ENCODE results near the gene CHML. TPM values are rescaled to one million over a fixed set of nuclear protein-coding genes. Genes with fewer than 3 reads are reported as not detected.

The CHML gene
- total RNA-seq (2013; cell fraction: nucleolus; rRNA removed): 15.8 and 16.2 TPM in 2 replicates
- 9.6 TPM in 2 replicates for total RNA-seq (2014; rRNA removed)
- total RNA-seq (2014; rRNA removed; fragmentation: Illumina TruSeq; extraction: Trizol): 13.5 and 13.8 TPM in 2 replicates
- total RNA-seq (2021): 12.4 and 15.5 TPM in 2 replicates
- 2.4 TPM for polyA plus RNA-seq (2011; ENCODE audit: low read depth)
- polyA plus RNA-seq (2011; rRNA removed): 2.8 and 4.0 TPM in 2 replicates
- polyA plus RNA-seq (2011; cell fraction: cytosol; rRNA removed): 1.1 and 1.2 TPM in 2 replicates
- 2.7 and 3.0 TPM in 2 replicates for polyA plus RNA-seq (2011; cell fraction: nucleus; rRNA removed)
- polyA plus RNA-seq (2012): 4.5 and 5.0 TPM in 2 replicates
- 9.8 and 11.6 TPM in 2 replicates for polyA plus RNA-seq (2014; fragmentation: Illumina TruSeq; extraction: Trizol)
- polyA plus RNA-seq (2014; fragmentation: Nextera tagmentation; extraction: Ambion mirVana): 1 to 10 TPM; 2.0 to 2.4 TPM
- polyA plus RNA-seq (2014; rRNA removed): 5.3 and 5.4 TPM in 2 replicates
- 1 to 10 TPM; 2.8 to 6.6 TPM for polyA plus RNA-seq (2016; fragmentation: Nextera tagmentation; extraction: Ambion mirVana)
- 4.1 and 10.2 TPM in 2 replicates for polyA minus RNA-seq (2011; rRNA and poly(A)+ RNA removed)
- 1.2 and 2.1 TPM in 2 replicates for polyA minus RNA-seq (2011; cell fraction: cytosol; rRNA and poly(A)+ RNA removed)
- polyA minus RNA-seq (2011; cell fraction: nucleus; rRNA and poly(A)+ RNA removed): 2.2 and 2.7 TPM in 2 replicates
- Bru-seq, nascent RNA: percentile 70 among the genes with signal in this experiment
- BruChase-seq, experiment 1, labeled RNA remaining after a 6-hour chase: percentile 78 among the genes with signal in this experiment
- percentile 79 among the genes with signal in this experiment for BruChase-seq, experiment 2, labeled RNA remaining after a 2-hour chase
- long read RNA-seq, experiment 1: 0 reads
- long read RNA-seq, experiment 2, partial matches to known transcripts: 0 of 5 reads
- long read RNA-seq, experiment 2, other reads (novel, unspliced or antisense): 5 of 5 reads

GRCh38 chr1:241640149-241640866 is at the start of gene CHML, which contains the start of gene OPN3:
TSS of gene CHML (minus strand) at chr1:241640369. CDS start at chr1:241635766, 4,603 bp downstream.
TSS of gene OPN3 (minus strand) at chr1:241640369. CDS start at chr1:241640254, 115 bp downstream.
- no TSS peak for BruUV-seq (replicated peaks)
- Histone ChIP-seq H3K27me3 (replicated peaks in 1 of 2; ENCODE audit: control insufficient read depth in 2 of 2, insufficient read depth in 2 of 2, low read length in 1 of 2) (no peaks in the 10 kb centered on the region), H3K9ac (ENCODE audit: control insufficient read depth, insufficient read depth, low read length) (peak within 1 kb of the TSS; percentile 85), H3K27ac (ENCODE audit: control insufficient read depth, insufficient read depth) (peak within 1 kb of the TSS; percentile 75), H4K20me1 (ENCODE audit: control insufficient read depth, insufficient read depth) (no peaks in the 10 kb centered on the region), H3K4me1 (ENCODE audit: control insufficient read depth, insufficient read depth, low read length) (peaks cover 10% of the 10 kb centered on the region), H3K9me3 (replicated peaks; ENCODE audit: control insufficient read depth, insufficient read depth, low read length) (no peaks in the 10 kb centered on the region; the same call in 2 of the 3 replicates), H3K4me3 (peak within 1 kb of the TSS; percentile 94), H3K79me2 (ENCODE audit: control insufficient read depth, insufficient read depth, low read length) (peaks cover 38% of the 10 kb centered on the region), H3K4me2 (ENCODE audit: control insufficient read depth, insufficient read depth) (peak within 1 kb of the TSS; percentile 87), H2AFZ (ENCODE audit: control insufficient read depth, low read depth, low read length) (peak within 1 kb of the TSS; percentile 95), H3K36me3 (ENCODE audit: control insufficient read depth in 2 of 2, insufficient read depth in 2 of 2, low read length in 1 of 2) (no peaks in the 10 kb centered on the region)
- ATAC-seq (peak; percentile 96), DNase-seq (ENCODE audit: low read depth, low spot score) (no peak), FAIRE-seq (no peak)
- POLR2A ChIA-PET: interaction anchor here (0.5 kb wide), 1 partner anchor 169 kb away, joined by 3 read pairs; no protein-coding TSS in a partner anchor
- SMC1A ChIA-PET (ENCODE audit: uncharacterized antibody, unreplicated experiment): no interaction called here
- WGBS (ENCODE audit: insufficient coverage, insufficient replicate concordance, low lambda C conversion rate, missing lambda C conversion rate): 8% methylated on average over 27 of the region's 81 CpGs
- RAD21 ChIA-PET (ENCODE audit: unreplicated experiment): no interaction called here
- in situ Hi-C loops (cut with MboI): no loop called here
- intact Hi-C loops (cut with micrococcal nuclease; ENCODE audit: unreplicated experiment): no loop called here
- CTCF ChIA-PET: interaction anchor here (0.7 to 0.9 kb wide), 3 partner anchors 13 to 208 kb away, joined by 3 to 5 read pairs (median 3); partner anchors contain the start of gene EXO1
- peak; percentile 69; the same call in 1 of the 2 replicates for TF ChIP-seq POLR2AphosphoS5 (IDR thresholded peaks at IDR 0.05; ENCODE audit: low read length)
- TF ChIP-seq RUNX3 (IDR thresholded peaks at IDR 0.05; ENCODE audit: low read length): 0 out of 2 replicates have a peak, but pooled peaks have one; percentile 35
- no peak for TF ChIP-seq SRF (IDR thresholded peaks at IDR 0.05; ENCODE audit: low read depth in 2 of 2, low read length in 2 of 2)
- no peak for TF ChIP-seq PRDM15 (CRISPR knock-in tag; IDR thresholded peaks at IDR 0.05)
- TF ChIP-seq BCL3 (IDR thresholded peaks at IDR 0.05; ENCODE audit: borderline replicate concordance, insufficient read depth, low read depth, low read length, poor library complexity, severe bottlenecking): no peak
- no peak for TF ChIP-seq BCLAF1 (IDR thresholded peaks at IDR 0.05)
- TF ChIP-seq MYC (IDR thresholded peaks at IDR 0.05; ENCODE audit: insufficient read depth, insufficient read length, insufficient replicate concordance, low read length, severe bottlenecking): no peak
- TF ChIP-seq ELK1 (IDR thresholded peaks at IDR 0.05; ENCODE audit: low read depth, low read length): 0 out of 2 replicates have a peak, but pooled peaks have one; percentile 14

Measured in GM12878 (cell line).